GM18951 (cell line): ENCODE data around the gene DPYD.

Experiments used
- POLR2A ChIP-seq: IDR thresholded peaks from 4 replicates; pipeline ENCODE4 v1.6.1; 2011; ENCODE audit warnings: mild to moderate bottlenecking; ENCODE audit not compliant: insufficient read length, insufficient read depth; ENCODE audit errors: extremely low read depth
- in situ Hi-C: fragments of 300-500 bp; cut with MboI; formaldehyde crosslinking; loops from one replicate; pipeline ENCODE4 v1.12.0; 2022; ENCODE audit warnings: low sequenced_read_pairs, mixed read lengths, inconsistent platforms; ENCODE audit not compliant: unreplicated experiment

DPYD gene

GRCh38 chr1:97778718-97779117, 142.1 kb downstream of the DPYD start:
- TF ChIP-seq POLR2A = no peak
- in situ Hi-C loops = no loop called here

- in situ Hi-C loops = no loop called here
- TF ChIP-seq POLR2A = no peak
These were observed 150.5 kb downstream of the DPYD start for GRCh38 chr1:97770376-97770775.

GRCh38 chr1:97767381-97767780, 153.5 kb downstream of the DPYD start:
- no peak for TF ChIP-seq POLR2A
- in situ Hi-C loops = no loop called here

- no peak for TF ChIP-seq POLR2A
- in situ Hi-C loops = no loop called here
These were observed 155.8 kb downstream of the DPYD start for GRCh38 chr1:97764991-97765390.

- TF ChIP-seq POLR2A = no peak
- in situ Hi-C loops = no loop called here
These were observed 159.2 kb downstream of the DPYD start for GRCh38 chr1:97761637-97762036.

- no peak for TF ChIP-seq POLR2A
- in situ Hi-C loops = no loop called here
These were observed 161.8 kb downstream of the DPYD start for GRCh38 chr1:97759078-97759477.

GRCh38 chr1:97758541-97759057, 162.2 kb downstream of the DPYD start:
- in situ Hi-C loops = no loop called here
- no peak for TF ChIP-seq POLR2A

GRCh38 chr1:97745912-97746311, 174.9 kb downstream of the DPYD start:
- TF ChIP-seq POLR2A = no peak
- in situ Hi-C loops = no loop called here

- no peak for TF ChIP-seq POLR2A
- in situ Hi-C loops = no loop called here
These were observed 175.9 kb downstream of the DPYD start for GRCh38 chr1:97744977-97745376.

- TF ChIP-seq POLR2A = no peak
These were observed 177.7 kb downstream of the DPYD start for GRCh38 chr1:97743129-97743528.

GRCh38 chr1:97740891-97741290, 179.9 kb downstream of the DPYD start:
- no peak for TF ChIP-seq POLR2A
- in situ Hi-C loops = no loop called here

More at GRCh38 chr1:97743129-97743528, 177.7 kb downstream of the DPYD start:
- in situ Hi-C loops = no loop called here

GRCh38 chr1:97739596-97740103, 181.2 kb downstream of the DPYD start:
- TF ChIP-seq POLR2A = no peak
- in situ Hi-C loops = no loop called here

- in situ Hi-C loops = no loop called here
- no peak for TF ChIP-seq POLR2A
These were observed 182.6 kb downstream of the DPYD start for GRCh38 chr1:97738270-97738669.

- in situ Hi-C loops = no loop called here
- TF ChIP-seq POLR2A = no peak
These were observed 190.6 kb downstream of the DPYD start for GRCh38 chr1:97730271-97730670.

GRCh38 chr1:97728436-97728835, 192.4 kb downstream of the DPYD start:
- TF ChIP-seq POLR2A = no peak
- in situ Hi-C loops = no loop called here

- in situ Hi-C loops = no loop called here
- TF ChIP-seq POLR2A = no peak
These were observed 193.8 kb downstream of the DPYD start for GRCh38 chr1:97727029-97727428.
